ENCODE measurements around the gene CITED4.
A peak's percentile ranks its signal among the peaks of the same experiment; 100 is the strongest.

Gene CITED4

DNA sequence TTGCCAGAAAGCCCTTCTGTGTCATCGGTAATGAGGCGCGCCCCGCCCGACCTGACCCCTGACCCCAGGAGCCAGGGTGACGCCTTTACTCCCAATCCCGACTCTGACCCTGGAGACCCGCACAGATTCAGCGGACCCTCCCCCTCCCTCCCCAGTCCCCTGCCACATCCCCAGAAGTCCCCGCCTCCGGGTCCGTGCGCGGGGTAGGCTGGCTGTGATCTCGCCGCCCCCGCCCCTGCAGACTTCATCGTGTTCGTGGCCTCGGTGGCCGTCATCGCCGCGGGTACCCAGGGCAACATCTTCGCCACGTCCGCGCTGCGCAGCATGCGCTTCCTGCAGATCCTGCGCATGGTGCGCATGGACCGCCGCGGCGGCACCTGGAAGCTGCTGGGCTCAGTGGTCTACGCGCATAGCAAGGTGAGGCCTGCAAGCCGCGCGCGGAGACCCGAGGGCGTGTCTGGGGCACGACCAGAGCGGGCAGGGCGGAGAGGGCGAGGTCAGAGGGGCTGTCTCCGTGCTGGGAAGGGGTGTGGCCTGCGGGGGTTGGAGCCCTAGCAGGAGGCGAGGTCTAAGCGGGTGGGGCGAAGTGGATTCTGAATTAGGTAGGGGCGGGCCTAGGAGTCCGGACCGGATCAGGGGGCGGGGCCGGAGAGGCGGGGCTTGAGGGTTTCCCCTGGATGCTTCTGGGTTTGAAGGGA is 43.8 kb downstream of the CITED4 start:
- TF ChIP-seq, protein P1, sequence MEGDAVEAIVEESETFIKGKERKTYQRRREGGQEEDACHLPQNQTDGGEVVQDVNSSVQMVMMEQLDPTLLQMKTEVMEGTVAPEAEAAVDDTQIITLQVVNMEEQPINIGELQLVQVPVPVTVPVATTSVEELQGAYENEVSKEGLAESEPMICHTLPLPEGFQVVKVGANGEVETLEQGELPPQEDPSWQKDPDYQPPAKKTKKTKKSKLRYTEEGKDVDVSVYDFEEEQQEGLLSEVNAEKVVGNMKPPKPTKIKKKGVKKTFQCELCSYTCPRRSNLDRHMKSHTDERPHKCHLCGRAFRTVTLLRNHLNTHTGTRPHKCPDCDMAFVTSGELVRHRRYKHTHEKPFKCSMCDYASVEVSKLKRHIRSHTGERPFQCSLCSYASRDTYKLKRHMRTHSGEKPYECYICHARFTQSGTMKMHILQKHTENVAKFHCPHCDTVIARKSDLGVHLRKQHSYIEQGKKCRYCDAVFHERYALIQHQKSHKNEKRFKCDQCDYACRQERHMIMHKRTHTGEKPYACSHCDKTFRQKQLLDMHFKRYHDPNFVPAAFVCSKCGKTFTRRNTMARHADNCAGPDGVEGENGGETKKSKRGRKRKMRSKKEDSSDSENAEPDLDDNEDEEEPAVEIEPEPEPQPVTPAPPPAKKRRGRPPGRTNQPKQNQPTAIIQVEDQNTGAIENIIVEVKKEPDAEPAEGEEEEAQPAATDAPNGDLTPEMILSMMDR (IDR thresholded peaks at IDR 0.05; ENCODE audit: low read depth, low read length, missing control alignments), result no peak
- no peak for DNase-seq (ENCODE audit: low read depth)
- in situ Hi-C loops (cut with HindIII; ENCODE audit: low sequenced_read_pairs), result no loop called here
- H3K4me3 ChIP-seq (ENCODE audit: low read depth, low read length), result peak overlapping the region; percentile 29

DNA sequence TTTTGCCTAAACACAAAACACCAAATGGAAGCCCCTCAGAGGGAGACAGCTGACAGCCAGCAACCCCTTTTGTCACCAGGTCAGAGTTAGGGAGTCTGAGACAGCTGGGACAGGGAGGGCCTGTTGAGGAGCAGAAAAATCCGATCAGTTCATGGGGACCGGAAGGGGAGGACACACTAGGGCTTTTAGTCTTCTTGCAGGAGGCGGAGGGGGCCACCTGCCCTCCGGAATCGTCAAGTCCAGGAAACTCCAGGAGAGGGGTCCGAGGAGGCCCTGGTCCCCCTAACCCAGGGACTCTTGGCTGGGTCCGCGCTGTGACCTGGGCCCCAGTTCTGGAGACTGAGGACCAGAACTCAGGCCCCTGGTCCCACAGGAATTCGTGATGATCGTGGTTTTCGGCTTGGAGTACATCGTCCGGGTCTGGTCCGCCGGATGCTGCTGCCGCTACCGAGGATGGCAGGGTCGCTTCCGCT is 44.3 kb downstream of the CITED4 start:
- H3K4me3 ChIP-seq (ENCODE audit: low read depth, low read length), result no peak overlapping the region
- TF ChIP-seq, protein P1 (IDR thresholded peaks at IDR 0.05; ENCODE audit: low read depth, low read length, missing control alignments), result no peak
- no peak for DNase-seq (ENCODE audit: low read depth)
- in situ Hi-C loops (cut with HindIII; ENCODE audit: low sequenced_read_pairs), result no loop called here

DNA sequence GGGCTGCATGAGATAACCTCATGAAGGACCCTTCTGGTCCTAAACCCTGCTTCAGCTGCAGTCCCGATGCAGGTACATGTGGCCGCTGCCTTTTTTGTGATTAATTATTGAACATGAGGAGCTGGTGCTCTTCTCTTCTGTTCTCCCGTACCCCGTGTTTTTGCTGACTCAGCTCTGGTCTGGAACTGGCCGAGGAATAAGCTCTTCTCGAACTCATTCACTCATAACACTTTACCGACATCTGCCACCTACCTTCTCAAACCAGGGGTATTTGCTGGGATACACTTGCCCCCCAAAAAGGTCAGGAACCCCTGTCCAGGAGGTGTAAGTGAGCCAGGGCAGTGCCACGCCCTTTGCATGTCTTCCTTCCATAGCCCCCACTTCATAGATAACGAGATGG is 46.7 kb downstream of the CITED4 start:
- in situ Hi-C loops (cut with HindIII; ENCODE audit: low sequenced_read_pairs), result no loop called here
- TF ChIP-seq, protein P1 (IDR thresholded peaks at IDR 0.05; ENCODE audit: low read depth, low read length, missing control alignments), result no peak
- DNase-seq (ENCODE audit: low read depth), result no peak
- H3K4me3 ChIP-seq (ENCODE audit: low read depth, low read length), result no peak overlapping the region
